ENCODE measurements around the gene ALX4. TPM values are rescaled to one million over a fixed set of nuclear protein-coding genes. Genes with fewer than 3 reads are reported as not detected.

ALX4 gene
- total and polyA plus RNA-seq, 9 of the 15 experiments (the other 6 are each of a cell fraction or from before 2014, with no cell fraction given) = 0.07 to 1.2 (median 0.33) TPM

GRCh38 chr11:44326615-44327475 is 16.9 kb upstream of the ALX4 start (continued):
- TF ChIP-seq, protein P1, sequence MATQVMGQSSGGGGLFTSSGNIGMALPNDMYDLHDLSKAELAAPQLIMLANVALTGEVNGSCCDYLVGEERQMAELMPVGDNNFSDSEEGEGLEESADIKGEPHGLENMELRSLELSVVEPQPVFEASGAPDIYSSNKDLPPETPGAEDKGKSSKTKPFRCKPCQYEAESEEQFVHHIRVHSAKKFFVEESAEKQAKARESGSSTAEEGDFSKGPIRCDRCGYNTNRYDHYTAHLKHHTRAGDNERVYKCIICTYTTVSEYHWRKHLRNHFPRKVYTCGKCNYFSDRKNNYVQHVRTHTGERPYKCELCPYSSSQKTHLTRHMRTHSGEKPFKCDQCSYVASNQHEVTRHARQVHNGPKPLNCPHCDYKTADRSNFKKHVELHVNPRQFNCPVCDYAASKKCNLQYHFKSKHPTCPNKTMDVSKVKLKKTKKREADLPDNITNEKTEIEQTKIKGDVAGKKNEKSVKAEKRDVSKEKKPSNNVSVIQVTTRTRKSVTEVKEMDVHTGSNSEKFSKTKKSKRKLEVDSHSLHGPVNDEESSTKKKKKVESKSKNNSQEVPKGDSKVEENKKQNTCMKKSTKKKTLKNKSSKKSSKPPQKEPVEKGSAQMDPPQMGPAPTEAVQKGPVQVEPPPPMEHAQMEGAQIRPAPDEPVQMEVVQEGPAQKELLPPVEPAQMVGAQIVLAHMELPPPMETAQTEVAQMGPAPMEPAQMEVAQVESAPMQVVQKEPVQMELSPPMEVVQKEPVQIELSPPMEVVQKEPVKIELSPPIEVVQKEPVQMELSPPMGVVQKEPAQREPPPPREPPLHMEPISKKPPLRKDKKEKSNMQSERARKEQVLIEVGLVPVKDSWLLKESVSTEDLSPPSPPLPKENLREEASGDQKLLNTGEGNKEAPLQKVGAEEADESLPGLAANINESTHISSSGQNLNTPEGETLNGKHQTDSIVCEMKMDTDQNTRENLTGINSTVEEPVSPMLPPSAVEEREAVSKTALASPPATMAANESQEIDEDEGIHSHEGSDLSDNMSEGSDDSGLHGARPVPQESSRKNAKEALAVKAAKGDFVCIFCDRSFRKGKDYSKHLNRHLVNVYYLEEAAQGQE (IDR thresholded peaks at IDR 0.05; ENCODE audit: borderline replicate concordance) = peak; percentile 64; the same call in 1 of the 2 replicates
- TF ChIP-seq, protein P1 (CRISPR knock-in tag; IDR thresholded peaks at IDR 0.05; ENCODE audit: low read depth) = no peak
- no peak for TF ChIP-seq TRIM24 (IDR thresholded peaks at IDR 0.05)
- TF ChIP-seq, protein P2, sequence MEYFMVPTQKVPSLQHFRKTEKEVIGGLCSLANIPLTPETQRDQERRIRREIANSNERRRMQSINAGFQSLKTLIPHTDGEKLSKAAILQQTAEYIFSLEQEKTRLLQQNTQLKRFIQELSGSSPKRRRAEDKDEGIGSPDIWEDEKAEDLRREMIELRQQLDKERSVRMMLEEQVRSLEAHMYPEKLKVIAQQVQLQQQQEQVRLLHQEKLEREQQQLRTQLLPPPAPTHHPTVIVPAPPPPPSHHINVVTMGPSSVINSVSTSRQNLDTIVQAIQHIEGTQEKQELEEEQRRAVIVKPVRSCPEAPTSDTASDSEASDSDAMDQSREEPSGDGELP (CRISPR knock-in tag; IDR thresholded peaks at IDR 0.05; ENCODE audit: borderline replicate concordance) = peak; percentile 25; the same call in 1 of the 2 replicates
- no peak for TF ChIP-seq DACH1 (IDR thresholded peaks at IDR 0.05; ENCODE audit: partially characterized antibody)
- TF ChIP-seq ZNF165 (CRISPR knock-in tag; IDR thresholded peaks at IDR 0.05; ENCODE audit: borderline replicate concordance) = no peak
- no peak for TF ChIP-seq MYNN (IDR thresholded peaks at IDR 0.05)
- no peak for TF ChIP-seq MYNN (CRISPR knock-in tag; IDR thresholded peaks at IDR 0.05)
- no peak for TF ChIP-seq RBM25 (IDR thresholded peaks at IDR 0.05; ENCODE audit: low read depth, low read length, severe bottlenecking)
- TF ChIP-seq RFX7 (CRISPR knock-in tag; IDR thresholded peaks at IDR 0.05) = no peak
- TF ChIP-seq EGR1 (conservative IDR thresholded peaks at IDR 0.05) = peak; percentile 65
- TF ChIP-seq KAT7 (CRISPR knock-in tag; IDR thresholded peaks at IDR 0.05; ENCODE audit: borderline replicate concordance) = no peak
- peak; percentile 58 for TF ChIP-seq L3MBTL2 (IDR thresholded peaks at IDR 0.05)
- TF ChIP-seq, protein P3, sequence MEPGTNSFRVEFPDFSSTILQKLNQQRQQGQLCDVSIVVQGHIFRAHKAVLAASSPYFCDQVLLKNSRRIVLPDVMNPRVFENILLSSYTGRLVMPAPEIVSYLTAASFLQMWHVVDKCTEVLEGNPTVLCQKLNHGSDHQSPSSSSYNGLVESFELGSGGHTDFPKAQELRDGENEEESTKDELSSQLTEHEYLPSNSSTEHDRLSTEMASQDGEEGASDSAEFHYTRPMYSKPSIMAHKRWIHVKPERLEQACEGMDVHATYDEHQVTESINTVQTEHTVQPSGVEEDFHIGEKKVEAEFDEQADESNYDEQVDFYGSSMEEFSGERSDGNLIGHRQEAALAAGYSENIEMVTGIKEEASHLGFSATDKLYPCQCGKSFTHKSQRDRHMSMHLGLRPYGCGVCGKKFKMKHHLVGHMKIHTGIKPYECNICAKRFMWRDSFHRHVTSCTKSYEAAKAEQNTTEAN (CRISPR knock-in tag; IDR thresholded peaks at IDR 0.05) = no peak
- TF ChIP-seq ZNF785 (CRISPR knock-in tag; IDR thresholded peaks at IDR 0.05) = no peak
- TF ChIP-seq, protein P4, sequence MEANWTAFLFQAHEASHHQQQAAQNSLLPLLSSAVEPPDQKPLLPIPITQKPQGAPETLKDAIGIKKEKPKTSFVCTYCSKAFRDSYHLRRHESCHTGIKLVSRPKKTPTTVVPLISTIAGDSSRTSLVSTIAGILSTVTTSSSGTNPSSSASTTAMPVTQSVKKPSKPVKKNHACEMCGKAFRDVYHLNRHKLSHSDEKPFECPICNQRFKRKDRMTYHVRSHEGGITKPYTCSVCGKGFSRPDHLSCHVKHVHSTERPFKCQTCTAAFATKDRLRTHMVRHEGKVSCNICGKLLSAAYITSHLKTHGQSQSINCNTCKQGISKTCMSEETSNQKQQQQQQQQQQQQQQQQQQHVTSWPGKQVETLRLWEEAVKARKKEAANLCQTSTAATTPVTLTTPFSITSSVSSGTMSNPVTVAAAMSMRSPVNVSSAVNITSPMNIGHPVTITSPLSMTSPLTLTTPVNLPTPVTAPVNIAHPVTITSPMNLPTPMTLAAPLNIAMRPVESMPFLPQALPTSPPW (CRISPR knock-in tag; IDR thresholded peaks at IDR 0.05) = peak; percentile 59
- no peak; the same call in 1 of the 2 replicates for TF ChIP-seq SMC3 (conservative IDR thresholded peaks at IDR 0.05; ENCODE audit: insufficient read depth, low read depth, low read length)
